Activated T-helper 9 cell treated with anti-CD3 and anti-CD28 coated beads, Interleukin-2, amount 50 U/mL, for 16 hours (primary cell): ENCODE results near the gene HIP1R.

ENCODE experiments used
- DNase-seq: peaks from one replicate; pipeline ENCODE4 v3.0.0-alpha.2; 2020; ENCODE audit warnings: low read depth

HIP1R gene

GRCh38 chr12:122830517-122831214 is 4.6 kb upstream of the HIP1R start:
- no peak for DNase-seq

DNA sequence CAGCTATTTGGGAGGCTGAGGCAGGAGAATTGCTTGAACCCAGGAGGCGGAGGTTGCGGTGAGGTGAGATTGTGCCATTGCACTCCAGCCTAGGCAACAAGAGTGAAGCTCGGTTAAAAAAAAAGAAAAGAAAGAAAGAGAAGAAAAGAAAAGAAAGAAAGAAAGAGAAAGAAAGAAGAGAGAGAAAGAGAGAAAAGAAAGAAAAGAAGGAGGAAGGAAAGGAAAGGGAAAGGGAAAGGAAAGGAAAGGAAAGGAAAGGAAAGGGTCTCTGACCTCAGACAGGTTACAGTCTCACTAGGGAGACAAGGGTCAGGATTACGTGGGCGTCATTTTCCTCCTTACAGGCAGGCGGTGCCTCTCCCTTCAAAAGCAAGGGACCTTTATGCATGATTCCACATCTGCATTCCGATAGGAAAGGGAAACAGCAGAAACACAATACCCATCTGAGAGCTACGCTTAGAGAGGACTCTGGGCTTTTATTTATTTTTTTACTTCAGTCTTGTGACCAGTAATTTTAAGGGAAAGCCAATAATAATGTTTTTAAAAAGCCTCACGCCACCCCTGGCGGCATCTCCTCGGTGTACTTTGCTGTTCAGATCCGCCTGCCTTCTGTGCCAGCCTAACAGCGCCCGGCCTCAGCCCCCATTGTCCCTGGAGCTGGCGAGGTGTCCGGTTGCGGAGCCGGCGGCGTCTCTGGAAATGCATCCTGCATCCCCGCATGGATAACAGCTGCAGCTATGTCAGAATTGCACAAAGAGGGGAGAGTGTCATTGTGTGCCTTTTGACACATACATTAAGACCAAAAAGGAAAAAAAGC is 945 bp upstream of the HIP1R start:
- no peak for DNase-seq

DNA sequence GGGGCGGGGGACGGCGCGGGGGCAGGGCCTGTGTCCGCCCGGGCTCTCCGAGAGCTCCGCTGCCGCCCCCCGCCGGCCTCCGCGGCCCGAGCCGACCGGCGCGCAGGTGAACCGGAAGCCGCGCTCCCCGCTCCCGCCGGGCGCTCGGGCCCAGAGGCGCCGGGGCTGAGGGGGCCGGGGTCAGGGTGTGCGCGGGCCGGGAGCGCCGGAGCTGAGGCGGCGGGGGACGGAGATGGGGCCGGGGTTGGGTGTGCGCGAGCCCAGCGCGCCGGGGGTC is 431 bp downstream of the HIP1R start:
- DNase-seq: peak; percentile 20

GRCh38 chr12:122836027-122836921 is 1.0 kb downstream of the HIP1R start:
- no peak for DNase-seq

DNA sequence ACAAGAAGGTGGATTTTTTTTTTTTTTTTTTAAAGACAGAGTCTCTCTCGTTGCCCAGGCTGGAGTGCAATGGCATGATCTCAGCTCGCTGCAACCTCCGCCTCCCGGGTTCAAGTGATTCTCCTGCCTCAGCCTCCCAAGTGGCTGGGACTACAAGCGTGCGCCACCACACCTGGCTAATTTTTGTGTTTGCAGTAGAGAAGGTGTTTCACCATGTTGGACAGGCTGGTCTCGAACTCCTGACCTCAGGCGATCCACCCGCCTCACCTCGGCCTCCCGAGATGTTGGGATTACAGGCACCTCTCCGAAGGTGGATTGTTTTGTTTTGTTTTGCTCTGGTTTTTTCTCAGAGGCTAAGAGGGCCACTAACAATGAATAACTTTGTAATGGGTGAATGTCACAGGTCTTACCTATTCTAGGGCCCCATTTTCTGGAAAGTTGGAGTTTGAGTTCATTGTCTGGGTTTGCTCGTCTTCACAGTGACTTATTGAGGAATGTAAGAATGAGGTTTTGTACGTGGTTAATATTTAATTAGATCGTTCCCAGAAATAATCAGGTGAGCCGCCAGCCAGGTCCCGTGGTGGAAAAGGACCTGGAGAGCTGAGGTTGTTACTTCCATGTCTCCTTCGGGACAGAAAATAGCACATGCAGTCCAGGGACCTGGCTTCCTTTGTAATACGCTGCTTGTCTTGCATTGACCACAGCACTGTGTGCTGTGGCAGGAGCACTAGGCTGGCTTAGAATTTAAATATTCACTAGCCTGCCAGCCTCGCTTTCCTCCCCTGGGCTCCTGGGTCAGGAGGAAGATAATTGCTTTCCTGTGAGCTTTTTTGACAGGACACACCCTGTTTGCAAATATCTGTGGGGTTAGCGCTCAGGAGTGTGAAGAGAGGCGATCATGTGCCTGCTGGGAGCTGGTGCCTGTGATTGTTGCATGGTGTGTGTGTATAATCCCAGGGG is 2.3 kb downstream of the HIP1R start:
- DNase-seq: no peak

DNA sequence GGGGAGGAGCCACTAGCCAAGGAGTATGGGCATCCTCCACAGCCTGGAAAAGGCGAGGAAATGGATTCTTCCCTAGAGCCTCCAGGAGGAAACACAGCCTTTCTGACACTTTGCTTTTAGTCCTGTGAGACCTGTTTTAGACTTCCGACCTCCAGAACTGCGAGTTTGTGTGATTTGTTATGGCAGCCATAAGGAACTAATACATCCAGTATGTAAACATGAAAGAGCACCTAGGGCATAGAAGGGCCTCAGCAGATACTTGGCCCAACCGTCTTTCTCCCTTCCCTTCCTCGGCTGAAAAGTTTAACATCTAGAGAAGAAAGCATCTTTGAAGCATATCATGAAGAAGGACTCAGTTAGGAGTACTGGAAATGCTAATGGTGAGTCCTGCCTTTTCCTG is 3.6 kb downstream of the HIP1R start:
- DNase-seq: no peak

DNA sequence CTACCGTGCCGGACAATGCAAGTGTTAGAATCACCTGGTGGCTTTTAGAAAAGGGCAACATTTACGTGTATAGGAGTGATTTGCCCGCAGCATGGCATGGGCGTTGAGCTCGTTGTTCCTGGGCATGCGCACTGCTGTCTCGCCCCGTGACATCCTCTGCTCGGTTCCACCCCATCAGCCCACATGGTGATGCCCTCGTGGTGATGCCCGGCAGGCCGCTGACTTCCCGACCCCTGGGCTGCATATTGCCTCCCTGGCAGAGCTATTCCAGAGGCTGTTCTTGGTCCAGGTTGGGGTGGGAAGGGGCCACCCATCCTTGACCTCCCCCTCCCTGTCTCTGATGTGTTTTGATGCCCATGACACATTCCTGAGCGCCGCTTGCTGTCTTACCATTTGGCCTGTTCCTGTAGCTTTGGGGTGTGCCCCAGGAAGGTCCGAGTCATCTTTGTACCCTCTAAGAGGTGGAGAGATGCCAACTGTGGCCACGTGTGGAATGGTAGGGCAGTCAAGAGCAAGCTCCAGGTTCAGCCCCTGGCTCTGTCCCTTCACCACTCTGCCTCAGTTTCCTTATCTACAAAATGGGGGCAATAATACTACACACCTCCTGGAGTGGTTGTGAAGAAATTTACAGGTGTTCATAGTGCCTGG is 4.8 kb downstream of the HIP1R start:
- no peak for DNase-seq

DNA sequence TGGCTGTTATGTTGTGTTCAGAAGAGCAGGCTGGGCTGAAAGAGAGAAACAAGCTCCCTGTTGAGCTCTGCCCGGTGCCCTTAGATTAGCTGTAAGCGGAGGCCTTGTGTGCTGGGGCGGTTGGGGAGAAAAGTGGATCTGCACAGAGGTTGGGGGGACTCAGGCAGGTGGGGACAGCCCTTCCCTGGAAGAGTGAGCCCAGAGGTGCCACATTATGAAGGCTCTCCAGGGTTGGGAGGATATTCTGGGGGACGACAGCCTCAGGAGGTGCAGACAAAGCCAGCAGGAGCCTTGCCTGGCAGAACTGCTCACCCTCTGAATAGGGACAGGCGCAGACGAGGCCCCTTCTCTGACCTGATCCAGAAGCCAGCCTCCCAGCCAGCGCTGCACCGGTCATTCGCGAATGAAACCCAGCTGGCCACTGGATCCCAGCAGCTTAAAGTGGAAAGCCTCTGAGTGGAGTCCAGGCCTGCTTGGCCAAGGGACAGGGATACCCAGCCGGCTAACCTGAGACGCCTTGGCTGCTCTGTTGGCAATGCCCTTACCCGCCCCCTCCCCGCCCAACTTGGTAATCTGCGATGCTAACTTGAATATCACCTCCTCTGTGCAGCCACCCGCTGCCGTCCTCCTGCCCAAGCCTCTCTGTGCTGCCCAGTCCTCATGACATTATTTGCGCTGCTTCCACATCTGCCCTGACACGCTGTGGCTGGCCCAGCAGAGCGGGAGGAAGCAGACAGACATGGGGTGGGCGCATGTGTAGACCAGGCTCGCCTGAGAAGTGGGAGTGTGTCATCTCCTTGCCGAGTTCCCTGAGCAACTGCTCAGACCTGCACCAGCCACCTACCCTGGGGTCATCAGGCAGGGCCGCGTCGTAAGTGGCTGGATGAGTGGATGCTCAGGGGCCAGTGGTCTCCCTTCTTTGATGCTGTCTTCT is 5.6 kb downstream of the HIP1R start:
- no peak for DNase-seq

GRCh38 chr12:122841544-122842321 is 6.5 kb downstream of the HIP1R start:
- no peak for DNase-seq

DNA sequence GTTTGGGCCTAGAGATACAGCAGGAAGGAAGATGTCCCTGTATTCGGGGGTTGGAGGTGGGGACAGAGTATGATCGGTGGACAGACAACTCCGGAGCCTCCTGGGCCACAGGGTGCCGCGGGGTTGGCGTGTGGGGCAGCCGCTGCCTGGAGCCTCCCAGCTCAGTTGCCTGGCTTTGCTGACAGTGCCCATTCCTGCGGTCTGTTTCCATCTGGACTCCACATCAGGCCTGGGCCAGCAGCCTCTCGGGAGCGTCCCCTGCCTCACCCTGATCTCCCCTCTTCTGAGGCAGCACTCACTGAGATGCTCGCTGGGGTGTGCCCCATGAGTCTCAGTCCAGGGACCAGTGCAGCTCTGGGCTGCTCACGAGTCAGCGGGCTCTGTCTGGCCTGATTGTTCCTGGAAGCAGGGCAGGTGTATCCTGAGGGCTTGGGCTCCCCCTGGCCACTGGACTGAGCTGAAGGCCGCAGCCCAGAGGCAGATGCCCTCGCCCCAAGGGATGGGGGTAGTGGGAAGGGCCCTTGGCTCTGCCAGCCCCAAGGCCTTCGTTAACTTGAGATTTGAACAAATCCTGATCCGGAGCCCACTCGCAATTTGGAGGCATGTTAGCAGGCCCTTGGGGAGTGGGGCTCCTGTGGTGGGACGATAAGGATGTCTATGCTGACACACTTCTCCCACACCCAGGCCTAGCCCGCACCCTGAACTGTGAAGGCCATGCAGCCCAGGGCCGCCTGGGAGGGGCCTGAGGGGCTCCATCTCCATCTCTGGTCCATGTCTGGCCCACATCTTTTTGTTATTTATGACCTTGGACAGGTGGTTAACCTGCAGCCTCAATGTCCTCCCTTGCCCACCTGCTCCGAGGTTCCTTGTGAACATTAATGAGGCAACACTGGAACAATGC is 7.5 kb downstream of the HIP1R start:
- DNase-seq: no peak

- no peak for DNase-seq
Observed at GRCh38 chr12:122843455-122843854, 8.2 kb downstream of the HIP1R start.

DNA sequence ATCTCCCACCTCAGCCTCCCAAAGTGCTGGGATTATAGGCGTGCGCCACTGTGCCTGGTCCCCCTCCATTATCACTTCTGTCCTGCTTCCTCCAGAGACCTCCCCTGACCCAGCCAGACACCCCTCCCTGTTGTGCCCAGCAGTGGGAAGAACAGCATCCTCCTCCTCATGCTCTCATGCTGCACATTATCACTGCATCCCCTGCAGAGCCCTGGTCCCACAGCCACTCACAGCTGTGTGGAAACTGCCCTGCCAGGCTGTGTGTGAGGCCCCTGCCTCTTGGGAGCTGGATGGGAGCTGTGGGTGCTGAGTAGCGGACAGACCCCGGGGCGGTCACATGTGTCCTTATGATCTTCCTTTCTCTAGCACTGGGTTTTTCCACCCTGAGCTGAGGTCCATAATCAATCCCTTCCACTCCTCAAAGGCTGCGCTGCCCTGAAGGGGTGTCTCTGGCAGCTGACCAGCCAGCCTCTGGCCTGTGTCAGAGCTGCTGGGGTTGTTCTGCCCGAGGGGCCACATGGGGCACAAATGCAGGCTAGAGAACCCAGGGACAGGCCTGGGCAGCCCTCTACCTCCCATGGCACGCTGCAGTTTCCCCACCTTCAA is 9.2 kb downstream of the HIP1R start:
- no peak for DNase-seq

DNA sequence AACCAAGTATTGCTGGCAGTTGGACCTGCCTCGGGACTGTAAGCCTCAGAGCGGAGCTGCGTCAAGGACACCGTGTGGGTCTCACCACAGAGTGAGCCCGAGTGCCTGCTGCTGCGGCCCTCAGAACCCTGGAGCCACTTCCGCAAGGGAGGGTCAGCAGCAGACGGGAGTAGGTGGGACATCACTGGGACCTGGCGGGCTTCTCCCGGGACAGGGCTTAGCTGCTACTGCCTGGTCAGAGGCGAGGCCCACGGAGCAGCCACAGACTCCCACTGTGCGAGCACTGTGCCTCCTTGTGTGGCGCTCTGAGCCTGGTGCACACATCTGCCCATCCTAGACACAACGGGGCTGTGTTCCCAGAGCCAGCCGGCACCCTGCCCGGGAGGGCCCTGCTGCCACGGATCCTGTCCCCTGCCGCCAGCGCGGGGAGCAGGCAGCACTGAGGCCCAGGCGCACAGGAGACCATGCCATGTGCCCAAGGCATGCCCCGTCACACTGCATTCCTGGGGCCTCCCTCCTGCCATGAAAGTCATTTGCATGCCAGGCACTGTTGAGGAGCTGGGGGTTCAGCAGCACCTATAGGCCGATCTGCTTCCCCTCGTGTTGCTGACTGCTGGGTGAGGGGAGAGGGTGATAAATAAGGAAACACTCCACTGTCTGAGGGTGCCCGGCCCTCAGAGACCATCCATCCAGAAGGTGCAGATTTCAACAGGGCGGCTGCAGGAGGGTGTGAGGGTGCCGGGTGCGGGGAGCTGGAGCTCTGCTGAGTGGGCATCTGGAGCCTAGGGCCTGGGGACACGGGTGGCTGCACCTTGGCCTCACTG is 10.0 kb downstream of the HIP1R start:
- no peak for DNase-seq

GRCh38 chr12:122845865-122846621 is 10.8 kb downstream of the HIP1R start:
- no peak for DNase-seq

DNA sequence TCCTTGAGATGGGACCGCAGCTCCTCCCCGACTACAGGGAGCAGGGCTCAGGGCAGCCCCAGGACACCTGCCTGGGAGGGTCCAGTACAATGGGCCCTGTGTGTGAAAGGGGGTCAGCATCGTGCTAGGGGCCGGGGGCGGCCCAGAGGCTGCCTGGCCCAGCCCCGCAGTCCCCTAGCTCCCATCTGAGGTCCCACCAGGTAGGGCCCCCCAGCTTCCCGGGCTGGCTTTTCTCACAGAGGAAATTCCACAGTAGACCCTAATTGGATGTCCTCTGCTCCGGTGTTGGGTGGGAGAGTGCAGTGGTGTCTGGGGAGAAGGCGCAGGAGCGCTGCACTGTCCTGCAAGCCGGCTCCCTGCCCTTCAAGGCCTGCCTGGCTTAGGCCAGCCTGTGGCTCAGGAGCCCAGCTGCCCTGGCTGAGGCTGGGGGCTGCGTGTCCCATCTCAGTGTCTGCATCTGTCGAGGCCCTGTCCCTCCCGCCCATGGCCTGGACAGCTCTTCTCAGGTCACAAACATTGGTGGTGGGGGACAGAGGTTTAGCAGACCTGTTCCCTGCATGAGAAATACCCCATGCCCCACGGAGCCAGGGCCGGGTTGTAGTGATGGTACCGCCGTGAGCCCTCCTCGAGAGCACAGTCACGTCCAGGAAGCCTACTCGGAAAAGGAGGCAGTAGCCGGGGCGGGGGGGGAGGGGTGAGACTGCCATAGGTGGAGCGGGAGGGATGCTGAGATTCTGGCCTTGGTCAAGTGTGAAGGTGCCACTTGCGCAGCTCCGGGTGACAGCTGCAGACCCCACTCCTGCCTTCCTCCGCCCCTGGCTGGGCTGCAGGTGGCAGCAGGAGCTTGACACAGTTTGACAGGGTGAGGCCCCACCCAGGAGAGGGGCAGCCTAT is 11.6 kb downstream of the HIP1R start:
- no peak for DNase-seq
